Measurements from ENCODE around the gene LITAF. TPM values are rescaled to one million over a fixed set of nuclear protein-coding genes. Genes with fewer than 3 reads are reported as not detected.

LITAF gene
- total RNA-seq, 1 donor from 2014 or later: 70.9 TPM

GRCh38 chr16:11602321-11602720, 15.6 kb upstream of the LITAF start:
- no peak for TF ChIP-seq CTCF (IDR thresholded peaks at IDR 0.05; ENCODE audit: unreplicated experiment)
- H3K27ac Mint-ChIP-seq (ENCODE audit: unreplicated experiment): no peak overlapping the region
- H3K4me3 Mint-ChIP-seq (ENCODE audit: unreplicated experiment): no peak overlapping the region

GRCh38 chr16:11601911-11602310, 15.2 kb upstream of the LITAF start:
- no peak for DNase-seq (ENCODE audit: low spot score)
- no peaks in the 10 kb centered on the region for H3K4me1 Mint-ChIP-seq (ENCODE audit: unreplicated experiment)
- H3K36me3 Mint-ChIP-seq (ENCODE audit: low read depth, unreplicated experiment): no peaks in the 10 kb centered on the region
- H3K27ac Mint-ChIP-seq (ENCODE audit: unreplicated experiment): no peak overlapping the region
- H3K9me3 Mint-ChIP-seq (ENCODE audit: unreplicated experiment): no peaks in the 10 kb centered on the region
- H3K27me3 Mint-ChIP-seq (ENCODE audit: unreplicated experiment): no peaks in the 10 kb centered on the region
- H3K4me3 Mint-ChIP-seq (ENCODE audit: unreplicated experiment): no peak overlapping the region
- no peak for TF ChIP-seq CTCF (IDR thresholded peaks at IDR 0.05; ENCODE audit: unreplicated experiment)

More at GRCh38 chr16:11602321-11602720, 15.6 kb upstream of the LITAF start:
- Mint-ChIP-seq H3K36me3 (ENCODE audit: low read depth, unreplicated experiment) (no peaks in the 10 kb centered on the region), H3K4me1 (ENCODE audit: unreplicated experiment) (no peaks in the 10 kb centered on the region), H3K27me3 (ENCODE audit: unreplicated experiment) (no peaks in the 10 kb centered on the region), H3K9me3 (ENCODE audit: unreplicated experiment) (no peaks in the 10 kb centered on the region)
- no peak for DNase-seq (ENCODE audit: low spot score)

GRCh38 chr16:11601425-11601824, 14.7 kb upstream of the LITAF start:
- DNase-seq (ENCODE audit: low spot score): no peak
- Mint-ChIP-seq H3K9me3 (ENCODE audit: unreplicated experiment) (no peaks in the 10 kb centered on the region), H3K27me3 (ENCODE audit: unreplicated experiment) (no peaks in the 10 kb centered on the region), H3K4me1 (ENCODE audit: unreplicated experiment) (no peaks in the 10 kb centered on the region), H3K27ac (ENCODE audit: unreplicated experiment) (no peak overlapping the region), H3K36me3 (ENCODE audit: low read depth, unreplicated experiment) (no peaks in the 10 kb centered on the region), H3K4me3 (ENCODE audit: unreplicated experiment) (no peak overlapping the region)
- no peak for TF ChIP-seq CTCF (IDR thresholded peaks at IDR 0.05; ENCODE audit: unreplicated experiment)

- no peak overlapping the region for H3K4me3 Mint-ChIP-seq (ENCODE audit: unreplicated experiment)
- no peaks in the 10 kb centered on the region for H3K4me1 Mint-ChIP-seq (ENCODE audit: unreplicated experiment)
- H3K27ac Mint-ChIP-seq (ENCODE audit: unreplicated experiment): no peak overlapping the region
- no peaks in the 10 kb centered on the region for H3K36me3 Mint-ChIP-seq (ENCODE audit: low read depth, unreplicated experiment)
- H3K9me3 Mint-ChIP-seq (ENCODE audit: unreplicated experiment): no peaks in the 10 kb centered on the region
- no peak for TF ChIP-seq CTCF (IDR thresholded peaks at IDR 0.05; ENCODE audit: unreplicated experiment)
- DNase-seq (ENCODE audit: low spot score): no peak
- peaks cover 4% of the 10 kb centered on the region for H3K27me3 Mint-ChIP-seq (ENCODE audit: unreplicated experiment)
Observed at GRCh38 chr16:11599579-11599978, 12.9 kb upstream of the LITAF start.

- no peaks in the 10 kb centered on the region for H3K4me1 Mint-ChIP-seq (ENCODE audit: unreplicated experiment)
- no peaks in the 10 kb centered on the region for H3K36me3 Mint-ChIP-seq (ENCODE audit: low read depth, unreplicated experiment)
- no peaks in the 10 kb centered on the region for H3K9me3 Mint-ChIP-seq (ENCODE audit: unreplicated experiment)
- H3K27ac Mint-ChIP-seq (ENCODE audit: unreplicated experiment): no peak overlapping the region
- TF ChIP-seq CTCF (IDR thresholded peaks at IDR 0.05; ENCODE audit: unreplicated experiment): no peak
- H3K4me3 Mint-ChIP-seq (ENCODE audit: unreplicated experiment): no peak overlapping the region
- peaks cover 4% of the 10 kb centered on the region for H3K27me3 Mint-ChIP-seq (ENCODE audit: unreplicated experiment)
- DNase-seq (ENCODE audit: low spot score): no peak
Observed at GRCh38 chr16:11597235-11598095, 10.7 kb upstream of the LITAF start.
